HuH-7 (cell line): ENCODE data around the gene APIP.
A peak's percentile ranks its signal among the peaks of the same experiment; 100 is the strongest.

Experiments used
- DNase-seq: peaks from one replicate; pipeline ENCODE4 v3.0.0; 2011; ENCODE audit warnings: low spot score

Gene APIP

DNA sequence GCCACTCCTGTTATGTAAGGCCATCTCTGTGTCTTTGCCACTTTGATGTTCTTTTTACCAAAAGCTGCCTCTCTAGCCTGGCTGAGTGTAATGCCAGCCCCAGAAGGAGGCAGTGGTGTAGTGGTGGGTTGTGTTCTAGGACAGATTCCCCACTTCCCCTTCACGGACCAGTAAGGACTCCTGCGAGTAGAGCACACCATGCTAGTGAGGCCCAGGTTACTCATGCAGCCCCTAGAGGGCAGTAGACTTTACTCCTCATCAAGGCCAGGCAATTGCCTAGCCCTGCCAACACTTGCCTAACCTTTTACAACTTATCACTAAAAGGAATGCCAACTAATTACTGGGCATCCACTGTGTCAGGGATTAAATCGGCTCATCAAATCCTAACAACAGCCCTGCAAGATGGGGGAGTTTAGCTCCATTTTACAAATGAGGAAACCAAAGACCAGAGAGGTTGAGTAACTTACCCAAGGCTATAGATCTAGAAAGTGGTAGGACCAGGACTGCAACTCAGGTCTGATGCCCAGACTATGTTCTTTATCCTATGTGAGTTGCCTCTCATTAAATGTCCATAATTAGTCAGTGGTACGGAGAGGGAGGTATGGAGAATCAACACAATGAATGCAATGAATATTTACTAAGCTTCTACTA is 75.3 kb downstream of the APIP start:
- DNase-seq, result peak; percentile 34

DNA sequence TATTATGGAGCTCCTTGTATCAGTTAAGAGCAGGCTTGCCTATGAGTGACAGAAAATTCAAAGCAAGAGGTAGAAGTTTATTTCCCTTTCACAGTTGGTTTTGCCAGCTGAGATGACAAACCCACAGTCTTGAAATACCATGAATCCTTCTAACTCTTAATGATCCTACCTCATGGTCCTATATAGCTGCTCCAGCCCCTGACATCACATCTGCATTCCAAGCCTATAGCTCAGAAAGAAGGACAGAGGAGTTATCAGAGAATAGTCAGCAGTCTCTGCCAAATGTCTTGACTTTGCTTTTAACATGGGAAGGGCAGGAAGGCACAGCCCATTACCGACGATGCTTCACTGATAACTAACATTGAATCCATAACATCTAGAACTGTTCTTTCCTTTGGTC is 76.2 kb downstream of the APIP start:
- no peak for DNase-seq

GRCh38 chr11:34836958-34837856 is 79.0 kb downstream of the APIP start:
- DNase-seq, result no peak

- DNase-seq, result no peak
Measured at GRCh38 chr11:34833602-34834001, 82.6 kb downstream of the APIP start.
